ENCODE measurements around the gene SH3PXD2A.

DNA sequence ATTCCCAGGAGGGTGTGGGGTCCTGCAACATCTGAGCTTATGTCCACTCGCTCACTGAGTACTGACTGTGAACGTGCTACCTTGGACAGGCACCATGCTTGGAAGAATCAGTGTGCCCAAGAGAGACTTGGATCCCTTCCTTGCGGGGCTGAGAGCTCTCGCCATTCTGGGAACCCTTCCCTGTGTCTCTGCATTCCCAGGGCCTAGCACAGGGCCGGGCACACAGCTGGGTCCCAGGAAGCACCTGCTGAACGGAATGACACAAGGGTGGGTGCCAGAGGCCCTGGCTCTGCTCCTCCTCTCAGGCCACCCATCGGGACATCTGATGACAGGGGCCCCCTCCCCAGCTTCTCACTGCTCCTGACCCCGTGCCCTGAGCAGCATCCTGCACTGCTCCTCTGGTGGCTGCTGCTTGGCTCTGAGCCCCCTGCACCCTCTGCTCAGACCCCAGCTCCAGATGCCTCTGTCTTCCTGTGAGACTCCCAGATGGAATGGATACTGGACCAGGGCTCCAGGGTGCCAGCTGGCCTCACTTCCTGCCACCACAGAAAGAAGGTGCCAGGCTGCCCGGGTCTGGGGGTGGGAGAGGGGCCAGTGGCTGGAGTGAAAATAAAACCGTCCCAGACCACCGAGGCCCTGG, 232.3 kb downstream of the SH3PXD2A start:
- TF ChIP-seq FOS (IDR thresholded peaks at IDR 0.05; ENCODE audit: low read depth, low read length) (no peak), CTCF (conservative IDR thresholded peaks at IDR 0.05; ENCODE audit: low read depth, low read length) (no peak), RAD21 (IDR thresholded peaks at IDR 0.05; ENCODE audit: low read length) (no peak), SMC3 (IDR thresholded peaks at IDR 0.05; ENCODE audit: low read depth, low read length) (no peak), RCOR1 (IDR thresholded peaks at IDR 0.05; ENCODE audit: insufficient replicate concordance, low read length) (no peak), MXI1 (IDR thresholded peaks at IDR 0.05; ENCODE audit: borderline replicate concordance, low read depth, low read length) (no peak), MAFK (IDR thresholded peaks at IDR 0.05; ENCODE audit: low read depth, low read length) (no peak)
